Measurements from ENCODE around the gene EIF4A3. TPM values are rescaled to one million over a fixed set of nuclear protein-coding genes. Genes with fewer than 3 reads are reported as not detected.

EIF4A3 gene
- total RNA-seq, 4 donors from 2014 or later, result 31.0 to 61.0 (median 39.8) TPM

DNA sequence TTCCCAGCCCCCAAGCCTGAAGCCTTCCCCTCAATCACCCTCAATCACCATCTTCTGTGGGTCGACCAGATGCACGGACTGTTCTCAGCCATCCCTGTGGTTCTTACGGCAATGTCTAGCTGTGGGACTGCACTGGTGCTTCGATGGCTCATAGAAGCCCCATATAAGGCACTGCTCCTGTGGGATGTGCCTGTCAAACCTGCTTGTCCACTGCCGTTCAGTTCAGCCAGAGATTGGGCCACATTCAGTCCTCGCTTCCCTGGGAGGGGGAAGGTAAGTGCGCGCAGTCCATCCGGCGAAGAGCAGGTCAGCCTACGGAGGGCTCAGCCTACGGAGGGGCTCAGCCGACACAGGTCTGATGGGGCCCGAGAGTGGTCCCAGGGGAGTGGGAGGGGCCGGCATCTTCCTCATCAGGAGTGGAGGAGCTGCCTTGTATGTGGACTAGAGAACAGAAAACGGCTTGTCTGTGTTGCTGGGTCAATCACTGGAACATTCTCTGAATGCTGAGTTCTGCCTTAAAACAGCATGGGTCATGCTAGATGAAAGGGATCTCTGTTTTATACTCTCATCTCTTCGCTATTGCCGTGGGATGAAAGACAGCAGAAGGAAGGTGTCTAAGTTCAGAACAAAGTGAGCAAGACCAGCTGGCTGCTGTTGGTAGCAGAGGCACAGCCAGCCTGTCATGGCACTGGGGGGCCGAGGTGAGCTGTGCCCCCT lies 23.0 kb upstream of the EIF4A3 start, which contains the start of gene CARD14:
Gene CARD14, plus strand, starts transcription at position 247 of the 717 bp plus-strand sequence. CDS start 11,409 bp downstream, outside the sequence.
- 78% methylated on average over 18 of the region's 19 CpGs for WGBS

DNA sequence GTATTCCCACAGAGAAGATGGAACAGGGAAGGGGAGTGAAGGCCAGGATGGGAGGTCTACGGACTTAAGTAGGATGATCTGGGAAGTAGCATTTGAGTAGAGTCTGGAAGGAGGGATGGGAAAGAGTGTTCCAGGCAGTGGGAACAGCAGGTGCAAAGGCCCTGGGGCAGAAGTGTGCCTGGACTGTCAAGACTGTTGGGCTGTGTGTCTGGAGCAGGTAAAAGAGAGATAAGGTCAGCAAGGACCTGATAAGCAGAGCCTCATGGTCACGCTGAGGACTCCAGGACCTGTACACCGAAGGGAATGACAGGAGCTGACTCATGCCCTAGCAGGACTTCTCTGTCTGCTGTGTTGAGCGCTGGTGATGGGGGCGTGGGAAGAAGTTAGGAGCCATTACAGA lies 22.2 kb upstream of the EIF4A3 start:
- no peak for TF ChIP-seq POLR2A (IDR thresholded peaks at IDR 0.05; ENCODE audit: low read depth)
- TF ChIP-seq EP300 (IDR thresholded peaks at IDR 0.05), result no peak
- no peak for TF ChIP-seq POLR2AphosphoS5 (IDR thresholded peaks at IDR 0.05)
- TF ChIP-seq, protein P1, sequence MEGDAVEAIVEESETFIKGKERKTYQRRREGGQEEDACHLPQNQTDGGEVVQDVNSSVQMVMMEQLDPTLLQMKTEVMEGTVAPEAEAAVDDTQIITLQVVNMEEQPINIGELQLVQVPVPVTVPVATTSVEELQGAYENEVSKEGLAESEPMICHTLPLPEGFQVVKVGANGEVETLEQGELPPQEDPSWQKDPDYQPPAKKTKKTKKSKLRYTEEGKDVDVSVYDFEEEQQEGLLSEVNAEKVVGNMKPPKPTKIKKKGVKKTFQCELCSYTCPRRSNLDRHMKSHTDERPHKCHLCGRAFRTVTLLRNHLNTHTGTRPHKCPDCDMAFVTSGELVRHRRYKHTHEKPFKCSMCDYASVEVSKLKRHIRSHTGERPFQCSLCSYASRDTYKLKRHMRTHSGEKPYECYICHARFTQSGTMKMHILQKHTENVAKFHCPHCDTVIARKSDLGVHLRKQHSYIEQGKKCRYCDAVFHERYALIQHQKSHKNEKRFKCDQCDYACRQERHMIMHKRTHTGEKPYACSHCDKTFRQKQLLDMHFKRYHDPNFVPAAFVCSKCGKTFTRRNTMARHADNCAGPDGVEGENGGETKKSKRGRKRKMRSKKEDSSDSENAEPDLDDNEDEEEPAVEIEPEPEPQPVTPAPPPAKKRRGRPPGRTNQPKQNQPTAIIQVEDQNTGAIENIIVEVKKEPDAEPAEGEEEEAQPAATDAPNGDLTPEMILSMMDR (IDR thresholded peaks at IDR 0.05), result no peak
- 92% methylated on average over 5 of the region's 5 CpGs for WGBS
- Histone ChIP-seq H3K9me3 (no peaks in the 10 kb centered on the region), H3K36me3 (no peaks in the 10 kb centered on the region), H3K27me3 (peaks cover 0 to 10% (median 0%) of the 10 kb centered on the region in 4 donors), H3K27ac (replicated peaks in 1 of 4) (no peak overlapping the region), H3K4me1 (no peaks in the 10 kb centered on the region), H3K4me3 (no peak overlapping the region)
- no peak for DNase-seq (ENCODE audit: extremely low spot score)
- intact Hi-C loops (cut with DNase I), result no loop called here

More for the DNA sequence above, 23.0 kb upstream of the EIF4A3 start, which contains the start of gene CARD14:
- Histone ChIP-seq H3K4me3 (no peak within 1 kb of the TSS), H3K4me1 (no peaks in the 10 kb centered on the region), H3K27me3 (peaks cover 0 to 10% (median 0%) of the 10 kb centered on the region in 4 donors), H3K36me3 (no peaks in the 10 kb centered on the region), H3K27ac (replicated peaks in 1 of 4) (no peak within 1 kb of the TSS), H3K9me3 (no peaks in the 10 kb centered on the region)
- intact Hi-C loops (cut with DNase I), result no loop called here
- no peak for DNase-seq (ENCODE audit: extremely low spot score)
- no peak for TF ChIP-seq EP300 (IDR thresholded peaks at IDR 0.05)
- no peak for TF ChIP-seq POLR2A (IDR thresholded peaks at IDR 0.05; ENCODE audit: low read depth)
- TF ChIP-seq POLR2AphosphoS5 (IDR thresholded peaks at IDR 0.05), result no peak
- TF ChIP-seq, protein P1 (IDR thresholded peaks at IDR 0.05), result no peak

DNA sequence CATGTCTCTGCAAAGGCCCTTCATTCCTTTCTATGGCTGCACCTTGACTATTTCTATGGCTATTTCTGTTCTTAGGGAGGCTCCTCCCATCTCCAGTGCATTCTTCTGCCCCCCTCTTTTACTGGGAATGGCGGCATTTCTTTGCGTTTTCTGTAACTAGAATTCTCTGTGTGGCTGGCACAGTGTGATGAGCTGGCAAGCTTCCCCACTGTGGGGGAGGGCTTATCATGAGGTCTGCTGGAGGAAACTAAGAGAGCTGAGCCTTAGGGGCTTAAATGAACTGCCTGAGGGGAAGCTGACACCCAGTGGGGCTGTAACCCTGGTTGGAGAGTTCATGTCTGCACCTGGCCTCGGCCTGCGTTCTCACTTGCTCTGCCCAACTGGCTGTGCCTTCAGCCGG lies 21.4 kb upstream of the EIF4A3 start:
- H3K36me3 ChIP-seq, result no peaks in the 10 kb centered on the region
- TF ChIP-seq, protein P1 (IDR thresholded peaks at IDR 0.05), result no peak
- TF ChIP-seq POLR2A (IDR thresholded peaks at IDR 0.05; ENCODE audit: low read depth), result no peak
- TF ChIP-seq POLR2AphosphoS5 (IDR thresholded peaks at IDR 0.05), result no peak
- TF ChIP-seq EP300 (IDR thresholded peaks at IDR 0.05), result no peak
- WGBS, result 77% methylated on average over 4 of the region's 5 CpGs
- intact Hi-C loops (cut with DNase I), result no loop called here
- no peak overlapping the region for H3K27ac ChIP-seq (replicated peaks in 1 of 4)
- peaks cover 0 to 10% (median 0%) of the 10 kb centered on the region in 4 donors for H3K27me3 ChIP-seq
- no peaks in the 10 kb centered on the region for H3K4me1 ChIP-seq
- DNase-seq (ENCODE audit: extremely low spot score), result no peak
- H3K4me3 ChIP-seq, result no peak overlapping the region
- H3K9me3 ChIP-seq, result no peaks in the 10 kb centered on the region

DNA sequence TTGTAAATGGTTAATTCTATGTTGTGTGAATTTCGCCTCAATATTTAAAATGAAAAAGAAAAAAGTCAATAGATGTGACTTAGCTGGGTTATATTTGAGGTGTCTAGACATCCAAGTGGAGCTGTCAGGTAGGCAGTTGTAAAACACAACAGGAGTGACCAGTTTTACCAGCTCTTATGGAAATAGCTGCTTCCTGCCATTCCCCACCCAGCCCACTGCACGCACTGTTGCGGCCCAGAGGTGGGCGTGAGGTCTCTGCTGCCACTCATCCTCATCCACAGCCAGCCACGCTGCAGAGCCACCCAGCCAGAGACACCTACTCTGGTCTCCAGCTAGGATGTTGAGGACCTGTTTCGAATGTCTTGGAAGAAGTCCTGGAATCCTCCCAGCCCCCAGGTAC lies 19.5 kb upstream of the EIF4A3 start:
- no peak for DNase-seq (ENCODE audit: extremely low spot score)

More for the DNA sequence above, 19.5 kb upstream of the EIF4A3 start:
- H3K4me3 ChIP-seq, result no peak overlapping the region
- peaks cover 0 to 7% (median 0%) of the 10 kb centered on the region in 4 donors for H3K27me3 ChIP-seq
- H3K36me3 ChIP-seq, result no peaks in the 10 kb centered on the region
- H3K4me1 ChIP-seq, result no peaks in the 10 kb centered on the region
- intact Hi-C loops (cut with DNase I), result no loop called here
- WGBS, result 90% methylated on average over 6 of the region's 6 CpGs
- no peak overlapping the region for H3K27ac ChIP-seq (replicated peaks in 1 of 4)
- H3K9me3 ChIP-seq, result no peaks in the 10 kb centered on the region
- TF ChIP-seq, protein P1 (IDR thresholded peaks at IDR 0.05), result no peak
- no peak for TF ChIP-seq POLR2A (IDR thresholded peaks at IDR 0.05; ENCODE audit: low read depth)
- no peak for TF ChIP-seq EP300 (IDR thresholded peaks at IDR 0.05)
- TF ChIP-seq POLR2AphosphoS5 (IDR thresholded peaks at IDR 0.05), result no peak

Data from esophagus muscularis mucosa (tissue), 4 donors.